HEK293 (cell line): ENCODE data around the gene JMJD6.
A peak's percentile ranks its signal among the peaks of the same experiment; 100 is the strongest.

Source experiments
- FEZF1 ChIP-seq: fragments of 450-650 bp; formaldehyde crosslinking; IDR thresholded peaks from 2 replicates; pipeline ENCODE4 v1.5.1; 2016; ENCODE audit warnings: missing biosample characterization, missing genetic modification characterization
- HOXA7 ChIP-seq: sonication (generic); formaldehyde crosslinking; IDR thresholded peaks from 2 replicates; pipeline ENCODE4 v1.8.1; 2022; ENCODE audit warnings: missing genetic modification reagents, borderline replicate concordance
- HOXD13 ChIP-seq: sonication (generic); formaldehyde crosslinking; IDR thresholded peaks from 2 replicates; pipeline ENCODE4 v1.8.0; 2022; ENCODE audit warnings: missing genetic modification reagents, borderline replicate concordance
- KLF9 ChIP-seq: fragments of 450-650 bp; formaldehyde crosslinking; IDR thresholded peaks from 2 replicates; pipeline ENCODE4 v1.5.1; 2016; ENCODE audit warnings: missing biosample characterization, missing genetic modification characterization, low read depth
- REPIN1 ChIP-seq: fragments of 450-650 bp; formaldehyde crosslinking; IDR thresholded peaks from 2 replicates; pipeline ENCODE4 v1.5.1; 2017; ENCODE audit warnings: missing biosample characterization, missing genetic modification characterization, low read depth
- SALL2 ChIP-seq: fragments of 450-650 bp; formaldehyde crosslinking; IDR thresholded peaks from 2 replicates; pipeline ENCODE4 v1.5.0; 2017; ENCODE audit warnings: missing biosample characterization, mild to moderate bottlenecking, missing genetic modification characterization, borderline replicate concordance
- SP2 ChIP-seq: fragments of 450-650 bp; formaldehyde crosslinking; IDR thresholded peaks from 2 replicates; pipeline ENCODE4 v1.5.1; 2016; ENCODE audit warnings: missing biosample characterization, missing genetic modification characterization
- TRIM28 ChIP-seq: IDR thresholded peaks from 2 replicates; pipeline ENCODE4 v1.6.1; 2011; ENCODE audit warnings: low read length, control low read depth, borderline replicate concordance
- ZFP69B ChIP-seq: fragments of 450-650 bp; formaldehyde crosslinking; IDR thresholded peaks from 2 replicates; pipeline ENCODE4 v1.5.1; 2016; ENCODE audit warnings: missing biosample characterization, missing genetic modification characterization
- ZIC2 ChIP-seq: fragments of 450-650 bp; formaldehyde crosslinking; IDR thresholded peaks from 2 replicates; pipeline ENCODE4 v1.5.1; 2016; ENCODE audit warnings: missing biosample characterization, missing genetic modification characterization
- ZNF114 ChIP-seq: fragments of 450-650 bp; formaldehyde crosslinking; IDR thresholded peaks from 2 replicates; pipeline ENCODE4 v1.5.0; 2017; ENCODE audit warnings: missing biosample characterization, missing genetic modification characterization
- ZNF121 ChIP-seq: fragments of 450-650 bp; formaldehyde crosslinking; IDR thresholded peaks from 2 replicates; pipeline ENCODE4 v1.5.1; 2016; ENCODE audit warnings: missing biosample characterization, missing genetic modification characterization
- ZNF169 ChIP-seq: fragments of 450-650 bp; formaldehyde crosslinking; IDR thresholded peaks from 2 replicates; pipeline ENCODE4 v1.5.1; 2016; ENCODE audit warnings: missing biosample characterization, missing genetic modification characterization
- ZNF18 ChIP-seq: fragments of 450-650 bp; formaldehyde crosslinking; IDR thresholded peaks from 2 replicates; pipeline ENCODE4 v1.5.1; 2016; ENCODE audit warnings: missing biosample characterization, missing genetic modification characterization
- ZNF202 ChIP-seq: fragments of 450-650 bp; formaldehyde crosslinking; IDR thresholded peaks from 2 replicates; pipeline ENCODE4 v1.5.1; 2016; ENCODE audit warnings: missing biosample characterization, missing genetic modification characterization, borderline replicate concordance
- ZNF211 ChIP-seq: fragments of 450-650 bp; formaldehyde crosslinking; IDR thresholded peaks from 2 replicates; pipeline ENCODE4 v1.5.1; 2016; ENCODE audit warnings: low read depth, missing biosample characterization, missing genetic modification characterization
- ZNF26 ChIP-seq: fragments of 450-650 bp; formaldehyde crosslinking; IDR thresholded peaks from 2 replicates; pipeline ENCODE4 v1.5.1; 2016; ENCODE audit warnings: missing biosample characterization, missing genetic modification characterization
- ZNF274 ChIP-seq, 2 experiments: fragments of 200-500 bp in 1 of 2; fragments of 450-650 bp in 1 of 2; sonication (Bioruptor generic) in 1 of 2; formaldehyde crosslinking in 1 of 2; IDR thresholded peaks; 2 replicates each; pipeline versions ENCODE4 v1.5.1 to v1.6.1; 2014 to 2016; ENCODE audit warnings: borderline replicate concordance in 1 of 2, inconsistent platforms in 1 of 2, low read length in 1 of 2, missing biosample characterization in 1 of 2, missing genetic modification characterization in 1 of 2
- ZNF311 ChIP-seq: fragments of 450-650 bp; formaldehyde crosslinking; IDR thresholded peaks from 2 replicates; pipeline ENCODE4 v1.5.1; 2017; ENCODE audit warnings: missing biosample characterization, missing genetic modification characterization, borderline replicate concordance
- ZNF341 ChIP-seq: fragments of 450-650 bp; formaldehyde crosslinking; IDR thresholded peaks from 2 replicates; pipeline ENCODE4; 2016; ENCODE audit warnings: low read depth, missing biosample characterization, missing genetic modification characterization
- ZNF37A ChIP-seq: fragments of 450-650 bp; IDR thresholded peaks from 2 replicates; pipeline ENCODE4 v1.5.1; 2018; ENCODE audit warnings: missing biosample characterization, missing genetic modification characterization
- ZNF391 ChIP-seq: fragments of 450-650 bp; formaldehyde crosslinking; IDR thresholded peaks from 2 replicates; pipeline ENCODE4 v1.5.1; 2016; ENCODE audit warnings: low read depth, missing biosample characterization, missing genetic modification characterization, borderline replicate concordance
- ZNF394 ChIP-seq: fragments of 450-650 bp; formaldehyde crosslinking; IDR thresholded peaks from 2 replicates; pipeline ENCODE4 v1.5.1; 2016; ENCODE audit warnings: missing biosample characterization, missing genetic modification characterization, mild to moderate bottlenecking, moderate library complexity, borderline replicate concordance
- ZNF426 ChIP-seq: fragments of 450-650 bp; formaldehyde crosslinking; IDR thresholded peaks from 2 replicates; pipeline ENCODE4 v1.5.1; 2017; ENCODE audit warnings: missing biosample characterization, missing genetic modification characterization, mild to moderate bottlenecking, inconsistent platforms, moderate library complexity
- ZNF501 ChIP-seq: fragments of 450-650 bp; formaldehyde crosslinking; IDR thresholded peaks from 2 replicates; pipeline ENCODE4 v1.5.1; 2016; ENCODE audit warnings: missing biosample characterization, missing genetic modification characterization
- ZNF560 ChIP-seq: fragments of 450-650 bp; formaldehyde crosslinking; IDR thresholded peaks from 2 replicates; pipeline ENCODE4 v1.5.1; 2017; ENCODE audit warnings: missing biosample characterization, missing genetic modification characterization, borderline replicate concordance
- ZNF626 ChIP-seq: fragments of 450-650 bp; sonication (Bioruptor Pico); formaldehyde crosslinking; IDR thresholded peaks from 2 replicates; pipeline ENCODE4 v1.5.1; 2018; ENCODE audit warnings: missing biosample characterization, missing genetic modification characterization, inconsistent platforms
- ZNF692 ChIP-seq: fragments of 450-650 bp; formaldehyde crosslinking; IDR thresholded peaks from 2 replicates; pipeline ENCODE4 v1.5.1; 2016; ENCODE audit warnings: missing biosample characterization, missing genetic modification characterization
- ZNF707 ChIP-seq: fragments of 450-650 bp; formaldehyde crosslinking; IDR thresholded peaks from 2 replicates; pipeline ENCODE4 v1.5.1; 2016; ENCODE audit warnings: missing biosample characterization, missing genetic modification characterization
- ZNF747 ChIP-seq: fragments of 450-650 bp; formaldehyde crosslinking; IDR thresholded peaks from 2 replicates; pipeline ENCODE4 v1.5.1; 2016; ENCODE audit warnings: missing biosample characterization, missing genetic modification characterization
- ZNF777 ChIP-seq: fragments of 450-650 bp; formaldehyde crosslinking; IDR thresholded peaks from 2 replicates; pipeline ENCODE4 v1.5.1; 2017; ENCODE audit warnings: missing biosample characterization, missing genetic modification characterization, borderline replicate concordance
- ZNF791 ChIP-seq: fragments of 450-650 bp; formaldehyde crosslinking; IDR thresholded peaks from 2 replicates; pipeline ENCODE4 v1.5.1; 2016; ENCODE audit warnings: missing biosample characterization, missing genetic modification characterization
- ZNF837 ChIP-seq: fragments of 450-650 bp; formaldehyde crosslinking; IDR thresholded peaks from 2 replicates; pipeline ENCODE4 v1.5.1; 2016; ENCODE audit warnings: missing biosample characterization, missing genetic modification characterization
- ZSCAN30 ChIP-seq: fragments of 450-650 bp; IDR thresholded peaks from 2 replicates; pipeline ENCODE4 v1.5.1; 2018; ENCODE audit warnings: missing biosample characterization, mild to moderate bottlenecking, missing genetic modification characterization, moderate library complexity

JMJD6 gene

GRCh38 chr17:76726776-76727718 lies 641 bp upstream of the JMJD6 start, which contains the start of gene METTL23 (continued):
- 0 out of 2 replicates have a peak, but pooled peaks have one; percentile 31 for TF ChIP-seq ZNF121 (tag by site-specific recombination)
- peak; percentile 81; the same call in 1 of the 2 replicates for TF ChIP-seq ZSCAN30 (tag by site-specific recombination)
- 0 out of 2 replicates have a peak, but pooled peaks have one; percentile 32 for TF ChIP-seq ZNF692 (tag by site-specific recombination)
- TF ChIP-seq ZNF274 (IDR thresholded peaks at IDR 0.05; ENCODE audit: low read length): no peak
- no peak for TF ChIP-seq ZNF274 (tag by site-specific recombination; IDR thresholded peaks at IDR 0.05; ENCODE audit: borderline replicate concordance)
- TF ChIP-seq ZNF707 (tag by site-specific recombination): no peak
- no peak for TF ChIP-seq SALL2 (tag by site-specific recombination)
- TF ChIP-seq KLF9 (tag by site-specific recombination): no peak; the same call in 1 of the 2 replicates
- no peak for TF ChIP-seq HOXA7
- peak; percentile 86 for TF ChIP-seq ZIC2 (tag by site-specific recombination)
- TF ChIP-seq ZNF18: no peak
- no peak for TF ChIP-seq ZNF311 (tag by site-specific recombination)
- no peak for TF ChIP-seq ZNF837 (tag by site-specific recombination)
- peak; percentile 84 for TF ChIP-seq ZNF501 (tag by site-specific recombination)
- TF ChIP-seq FEZF1 (tag by site-specific recombination): no peak; the same call in 1 of the 2 replicates
- TF ChIP-seq REPIN1 (tag by site-specific recombination): no peak
- TF ChIP-seq ZNF560 (tag by site-specific recombination): no peak
- TF ChIP-seq ZNF426 (tag by site-specific recombination): no peak
- no peak for TF ChIP-seq ZNF169 (tag by site-specific recombination)
- no peak for TF ChIP-seq ZNF747 (tag by site-specific recombination)
- TF ChIP-seq ZNF391 (tag by site-specific recombination): peak; percentile 61; the same call in 1 of the 2 replicates
- no peak for TF ChIP-seq ZNF26
- TF ChIP-seq HOXD13 (CRISPR knock-in tag): no peak
- no peak for TF ChIP-seq SP2
- TF ChIP-seq ZNF394 (tag by site-specific recombination): no peak; the same call in 1 of the 2 replicates
- TF ChIP-seq ZNF791 (tag by site-specific recombination): no peak
- no peak for TF ChIP-seq ZNF626 (tag by site-specific recombination)
- 0 out of 2 replicates have a peak, but pooled peaks have one; percentile 33 for TF ChIP-seq ZNF777 (tag by site-specific recombination)
- no peak for TF ChIP-seq TRIM28
- no peak for TF ChIP-seq ZNF114 (tag by site-specific recombination)
- no peak for TF ChIP-seq ZNF341 (tag by site-specific recombination)
- no peak for TF ChIP-seq ZFP69B (tag by site-specific recombination)
- TF ChIP-seq ZNF37A (tag by site-specific recombination): no peak
- no peak for TF ChIP-seq ZNF211 (tag by site-specific recombination)
- no peak for TF ChIP-seq ZNF202 (tag by site-specific recombination)
